K562 (cell line): ENCODE measurements around the gene SLC35B4. TPM values are rescaled to one million over a fixed set of nuclear protein-coding genes. Genes with fewer than 3 reads are reported as not detected.

ENCODE experiments used
- ATAC-seq: fragments of 200-7000 bp; cut with Tn5 transposase; 3 replicates; pipeline ENCODE4 v1.9.1; 2020; ENCODE audit warnings: moderate library complexity
- BruUV-seq: library from RNA; stranded (reverse); fragments of 400-500 nt; replicated peaks from 2 replicates; lab custom pipeline; 2021; lab: Mats Ljungman, UMichigan
- CTCF ChIA-PET: fragments of 300-600 bp; formaldehyde crosslinking; extraction: SDS; loops from one replicate; lab custom pipeline; 2021; ENCODE audit warnings: low intra/inter-chr PET ratio; lab: Yijun Ruan, JAX
- POLR2A ChIA-PET: fragments of 300-600, 350-650 bp; sonication (Branson Sonifier 250); formaldehyde crosslinking; extraction: SDS; loops from one replicate; lab custom pipeline; 2021; ENCODE audit warnings: antibody characterized with exemption, inconsistent platforms; lab: Yijun Ruan, JAX
- DNase-seq, 4 experiments: peaks; one replicate each; pipeline versions ENCODE4 v3.0.0 to v3.0.0-alpha.2; 2011 to 2018; ENCODE audit warnings: low spot score in 3 of 4, mixed read lengths in 3 of 4; ENCODE audit errors: extremely low read depth in 1 of 4
- FAIRE-seq: peaks from 2 replicates; lab custom pipeline; 2011; peaks lifted over from hg19 to GRCh38; lab: Jason Lieb, UNC
- H2AFZ ChIP-seq: 2 replicates; pipeline ENCODE4 v1.6.0; 2011; ENCODE audit warnings: low read depth, low read length, control low read depth, inconsistent platforms
- H3K27ac ChIP-seq: fragments of 200-600 bp; 3 replicates; pipeline ENCODE4 v1.8.0; 2011; ENCODE audit warnings: low read depth, mild to moderate bottlenecking, control low read depth, inconsistent platforms, low read length, moderate library complexity, mixed read lengths; ENCODE audit errors: extremely low read depth
- H3K27me3 ChIP-seq, 2 experiments: fragments of 300-600 bp in 1 of 2; 2 replicates in 1 of 2; 3 replicates in 1 of 2; pipeline versions ENCODE4 v1.6.0 to v1.8.0; 2011; ENCODE audit warnings: inconsistent platforms in 2 of 2, low read length in 2 of 2, mild to moderate bottlenecking in 1 of 2, mixed read lengths in 1 of 2, moderate library complexity in 1 of 2; ENCODE audit not compliant: control insufficient read depth in 2 of 2, insufficient read depth in 2 of 2
- H3K36me3 ChIP-seq: fragments of 300-600 bp; 3 replicates; pipeline ENCODE4 v1.8.0; 2011; ENCODE audit warnings: mild to moderate bottlenecking, low read length, inconsistent platforms; ENCODE audit not compliant: control insufficient read depth, insufficient read depth
- H3K4me1 ChIP-seq, 2 experiments: fragments of 200-600 bp in 1 of 2; replicated peaks in 1 of 2; 2 replicates in 1 of 2; 3 replicates in 1 of 2; pipeline versions ENCODE4 v1.5.1 to v1.8.0; 2011; ENCODE audit warnings: inconsistent platforms in 2 of 2, low read length in 2 of 2, mild to moderate bottlenecking in 1 of 2, mixed read lengths in 1 of 2, moderate library complexity in 1 of 2; ENCODE audit not compliant: control insufficient read depth in 2 of 2, insufficient read depth in 2 of 2
- H3K4me2 ChIP-seq: 2 replicates; pipeline ENCODE4 v1.6.1; 2011; ENCODE audit warnings: low read length, control low read depth, inconsistent platforms, mixed read lengths; ENCODE audit not compliant: insufficient read depth
- H3K4me3 ChIP-seq: fragments of 200-600 bp; sonication (generic), shearing (Covaris generic); 2 replicates; pipeline ENCODE4 v1.5.1; 2016; ENCODE audit warnings: control low read depth, inconsistent platforms
- H3K79me2 ChIP-seq: fragments of 200-600 bp; 3 replicates; pipeline ENCODE4 v1.8.0; 2011; ENCODE audit warnings: low read length, inconsistent platforms; ENCODE audit not compliant: control insufficient read depth, insufficient read depth
- H3K9ac ChIP-seq, 2 experiments: 2 replicates each; pipeline versions ENCODE4 v1.6.0 to v1.6.1; 2011; ENCODE audit warnings: low read depth in 2 of 2, low read length in 2 of 2, control low read depth in 1 of 2, inconsistent platforms in 1 of 2, mild to moderate bottlenecking in 1 of 2, mixed read lengths in 1 of 2; ENCODE audit not compliant: insufficient read depth in 1 of 2
- H3K9me1 ChIP-seq: one replicate; pipeline ENCODE4 v1.6.0; 2011; ENCODE audit warnings: inconsistent platforms, mild to moderate bottlenecking, low read length, moderate library complexity; ENCODE audit not compliant: control insufficient read depth, insufficient read depth
- H3K9me3 ChIP-seq: replicated peaks from 2 replicates; pipeline ENCODE4 v1.5.1; 2011; ENCODE audit warnings: low read depth, low read length, inconsistent platforms; ENCODE audit not compliant: control insufficient read depth, insufficient read depth
- H4K20me1 ChIP-seq: replicated peaks from 2 replicates; pipeline ENCODE4 v1.6.1; 2011; ENCODE audit warnings: low read length, inconsistent platforms, mixed read lengths; ENCODE audit not compliant: control insufficient read depth, insufficient read depth
- ARID1B ChIP-seq: fragments of 450-650 bp; IDR thresholded peaks from 2 replicates; pipeline ENCODE4 v1.6.1; 2016; ENCODE audit warnings: antibody characterized with exemption, mild to moderate bottlenecking, inconsistent platforms
- EHMT2 ChIP-seq: fragments of 450-650 bp; IDR thresholded peaks from 2 replicates; pipeline ENCODE4 v1.6.1; 2018; ENCODE audit warnings: antibody characterized with exemption
- ETV5 ChIP-seq: sonication (generic); formaldehyde crosslinking; IDR thresholded peaks from 2 replicates; pipeline ENCODE4 v1.4.0; 2020; ENCODE audit warnings: low read depth, mild to moderate bottlenecking, missing genetic modification reagents
- ILF3 ChIP-seq: fragments of 450-650 bp; IDR thresholded peaks from 2 replicates; pipeline ENCODE4 v1.6.1; 2018; ENCODE audit warnings: antibody characterized with exemption, mild to moderate bottlenecking, moderate library complexity, borderline replicate concordance
- MCM7 ChIP-seq, 2 experiments: fragments of 450-650 bp; IDR thresholded peaks; 2 replicates each; pipeline ENCODE4 v1.6.1; 2016 to 2018
- MXD1 ChIP-seq: fragments of 250-450 bp; sonication (Bioruptor Pico); IDR thresholded peaks from 2 replicates; pipeline ENCODE4 v1.8.0; 2021; ENCODE audit warnings: borderline replicate concordance, mild to moderate bottlenecking, moderate library complexity; ENCODE audit not compliant: poor library complexity, severe bottlenecking
- NCOA6 ChIP-seq: fragments of 450-650 bp; IDR thresholded peaks from 2 replicates; pipeline ENCODE4 v1.6.1; 2017; ENCODE audit warnings: mild to moderate bottlenecking
- PHTF2 ChIP-seq: fragments of 250-450 bp; sonication (Bioruptor Pico); IDR thresholded peaks from 2 replicates; pipeline ENCODE4 v1.5.0; 2021; ENCODE audit warnings: mild to moderate bottlenecking
- RAD21 ChIP-seq, 2 experiments: fragments of 250-450 bp in 1 of 2; fragments of 450-650 bp in 1 of 2; sonication (Bioruptor Pico) in 1 of 2; formaldehyde crosslinking in 1 of 2; IDR thresholded peaks in 1 of 2; conservative IDR thresholded peaks in 1 of 2; 2 replicates each; pipeline versions ENCODE4 v1.4.0 to v1.8.0; 2020 to 2022; ENCODE audit warnings: mild to moderate bottlenecking in 2 of 2, moderate library complexity in 1 of 2
- SIN3A ChIP-seq, 2 experiments: fragments of 150-350 bp in 1 of 2; IDR thresholded peaks; 2 replicates each; pipeline ENCODE4 v1.6.1; 2011 to 2016; ENCODE audit warnings: borderline replicate concordance in 2 of 2, low read depth in 2 of 2, low read length in 2 of 2, mild to moderate bottlenecking in 2 of 2, moderate library complexity in 2 of 2; ENCODE audit not compliant: control insufficient read depth in 1 of 2
- SMARCE1 ChIP-seq: fragments of 450-650 bp; IDR thresholded peaks from 2 replicates; pipeline ENCODE4 v1.7.1; 2016; ENCODE audit warnings: mild to moderate bottlenecking
- TEAD2 ChIP-seq: fragments of 450-650 bp; IDR thresholded peaks from 2 replicates; pipeline ENCODE4 v1.6.1; 2016; ENCODE audit warnings: missing genetic modification characterization, control low read depth, missing compliant biosample characterization
- TFE3 ChIP-seq: fragments of 450-650 bp; formaldehyde crosslinking; IDR thresholded peaks from 2 replicates; pipeline ENCODE4 v1.4.0; 2020; ENCODE audit warnings: mild to moderate bottlenecking, mixed read lengths
- U2AF1 ChIP-seq: fragments of 200-400 bp; formaldehyde crosslinking; optimal IDR thresholded peaks from 2 replicates; pipeline ENCODE3; 2017; ENCODE audit warnings: mild to moderate bottlenecking, low read depth, low read length, moderate library complexity
- USF2 ChIP-seq: sonication (generic); formaldehyde crosslinking; IDR thresholded peaks from 2 replicates; pipeline ENCODE4 v1.5.0; 2020; ENCODE audit warnings: missing genetic modification reagents
- ZBTB12 ChIP-seq: fragments of 250-450 bp; sonication (Bioruptor Pico); IDR thresholded peaks from 2 replicates; pipeline ENCODE4 v1.4.0; 2020
- ZNF695 ChIP-seq: fragments of 450-650 bp; formaldehyde crosslinking; IDR thresholded peaks from 2 replicates; pipeline ENCODE4 v1.4.0; 2020; ENCODE audit warnings: mild to moderate bottlenecking, moderate library complexity
- WGBS: fragments of 100-300 bp; shearing (Covaris generic); methylation state at CpG from one replicate; pipeline ENCODE4 v1.1.6; 2016; ENCODE audit warnings: low coverage, mixed read lengths; ENCODE audit not compliant: insufficient coverage; ENCODE audit errors: missing lambda C conversion rate; 5-methylcytosine and 5-hydroxymethylcytosine counted together
- in situ Hi-C: fragments of 300-500 bp; cut with MboI; formaldehyde crosslinking; loops from 4 replicates; pipeline ENCODE4 v1.15.0; 2018; ENCODE audit warnings: inconsistent platforms, mixed read lengths
- intact Hi-C: fragments of 100-400 bp; cut with micrococcal nuclease; formaldehyde crosslinking; loops from 2 replicates; pipeline ENCODE4 v1.14.2; 2022
- polyA plus RNA-seq, 8 experiments: library from polyadenylated mRNA; depleted of rRNA in 4 of 8; stranded (reverse) in 5 of 8; unstranded in 3 of 8; fragments of >200 nt; fragmentation: Nextera tagmentation in 2 of 8; fragmentation: Illumina TruSeq in 1 of 8; extraction: Ambion mirVana in 2 of 8; extraction: Trizol in 1 of 8; gene quantifications; 2 replicates each; pipeline versions ENCODE4 v1.2.1 to v1.2.3, GENCODE V29; 2011 to 2014; ENCODE audit warnings: inconsistent platforms in 1 of 8, missing spikeins in 1 of 8
- total RNA-seq, 7 experiments: library from RNA; depleted of rRNA in 6 of 7; stranded (reverse); fragments of >200 nt in 6 of 7; fragmentation: Illumina TruSeq in 2 of 7; extraction: Trizol in 2 of 7; gene quantifications; 2 replicates each; pipeline versions ENCODE4 v1.2.1 to v1.2.3, GENCODE V29; 2011 to 2021; ENCODE audit warnings: low replicate concordance in 1 of 7

The SLC35B4 gene
- total and polyA plus RNA-seq, 9 of the 15 experiments (the other 6 are each of a cell fraction or from before 2014, with no cell fraction given) = 6.1 to 34.9 (median 17.6) TPM

GRCh38 chr7:134315679-134316538 lies 821 bp downstream of the SLC35B4 start:
- Histone ChIP-seq H3K4me1 (peaks cover 3 to 6% of the 10 kb centered on the region in 2 experiments; a peak in 2 of 5 replicates), H2AFZ (peak overlapping the region; percentile 89), H3K4me3 (peak overlapping the region; percentile 62), H3K9me1 (no peaks in the 10 kb centered on the region), H4K20me1 (no peaks in the 10 kb centered on the region), H3K79me2 (peaks cover 15% of the 10 kb centered on the region; the same call in 2 of the 3 replicates), H3K4me2 (peak overlapping the region; percentile 83), H3K27me3 (no peaks in the 10 kb centered on the region; a peak in 2 of 5 replicates), H3K27ac (peak overlapping the region; percentile 63), H3K9me3 (no peaks in the 10 kb centered on the region), H3K36me3 (no peaks in the 10 kb centered on the region), H3K9ac (peak overlapping the region; percentile 70 to 95)
- no TSS peak for BruUV-seq
- FAIRE-seq (peak; percentile 56), DNase-seq (peak in 3 of 4 experiments; percentile 22 to 59 (median 32)), ATAC-seq (no peak)
- intact Hi-C loops (no loop called here), in situ Hi-C loops (no loop called here)
- WGBS = 8% methylated on average over 20 of the region's 20 CpGs
- CTCF ChIA-PET = no interaction called here
- POLR2A ChIA-PET = interaction anchor here (1.0 kb wide), 3 partner anchors 13 to 26 kb away, joined by 3 read pairs; no protein-coding TSS in a partner anchor
- TF ChIP-seq ETV5 (CRISPR knock-in tag) = no peak
- TF ChIP-seq TFE3 (CRISPR knock-in tag) = peak; percentile 47
- peak; percentile 24 for TF ChIP-seq U2AF1
- no peak for TF ChIP-seq TEAD2 (tag)
- TF ChIP-seq MCM7 (IDR thresholded peaks at IDR 0.05) = no peak
- no peak for TF ChIP-seq NCOA6
- TF ChIP-seq ILF3 = no peak
- TF ChIP-seq RAD21 (CRISPR knock-in tag; conservative IDR thresholded peaks at IDR 0.05 in 1 of 2, IDR thresholded peaks at IDR 0.05 in 1 of 2) = no peak
- TF ChIP-seq MXD1 (CRISPR knock-in tag) = no peak
- no peak for TF ChIP-seq EHMT2
- TF ChIP-seq ZNF695 (CRISPR knock-in tag) = no peak
- no peak for TF ChIP-seq ZBTB12
- TF ChIP-seq SIN3A (IDR thresholded peaks at IDR 0.05; ENCODE audit: borderline replicate concordance in 2 of 2, control insufficient read depth in 1 of 2, low read depth in 2 of 2, low read length in 2 of 2) = no peak
- TF ChIP-seq PHTF2 (CRISPR knock-in tag) = no peak
- TF ChIP-seq USF2 (CRISPR knock-in tag) = peak; percentile 69
- TF ChIP-seq ARID1B = 0 out of 2 replicates have a peak, but pooled peaks have one; percentile 8
- TF ChIP-seq SMARCE1 = 0 out of 2 replicates have a peak, but pooled peaks have one; percentile 43
